Activated T-helper 2 cell treated with anti-CD3 and anti-CD28 coated beads, Interferon-gamma antibody, Interleukin-2, Interleukin-4, amounts not matched to agents 10 μg/mL and 5 μg/mL and 100 μg/mL, durations not matched to agents 14 hours and 24 hours and 36 hours (primary cell): Measurements from ENCODE around the gene SNAPC3. TPM values are rescaled to one million over a fixed set of nuclear protein-coding genes. Genes with fewer than 3 reads are reported as not detected.

Source experiments
- DNase-seq: peaks from one replicate; pipeline ENCODE4 v3.0.0; 2021; ENCODE audit warnings: low spot score
- H3K27ac Mint-ChIP-seq: one replicate; pipeline ENCODE4 v1.8.0; 2021; ENCODE audit warnings: mixed read lengths
- H3K27me3 Mint-ChIP-seq: one replicate; pipeline ENCODE4 v1.8.0; 2021; ENCODE audit warnings: low read depth, mixed read lengths
- H3K36me3 Mint-ChIP-seq: one replicate; pipeline ENCODE4 v1.8.0; 2021; ENCODE audit warnings: low read depth, mixed read lengths
- H3K4me1 Mint-ChIP-seq: one replicate; pipeline ENCODE4 v1.8.0; 2021; ENCODE audit warnings: low read depth, mixed read lengths
- H3K4me3 Mint-ChIP-seq: one replicate; pipeline ENCODE4 v1.8.0; 2021; ENCODE audit warnings: low read depth, mild to moderate bottlenecking, moderate library complexity, mixed read lengths
- H3K9me3 Mint-ChIP-seq: one replicate; pipeline ENCODE4 v1.8.0; 2021; ENCODE audit warnings: mixed read lengths
- intact Hi-C: fragments of 100-400 bp; cut with micrococcal nuclease; formaldehyde crosslinking; loops from one replicate; pipeline ENCODE4 v1.15.1; 2023
- total RNA-seq: library from RNA; stranded (reverse); gene quantifications from 2 replicates; pipeline ENCODE4 v1.2.3, GENCODE V29; 2022

Gene SNAPC3
- total RNA-seq, 1 donor from 2014 or later, result 34.7 TPM

- intact Hi-C loops, result loop anchor here (2.0 to 10.0 kb wide), 5 partner anchors 19 to 211 kb away; no protein-coding TSS in a partner anchor
- H3K27ac Mint-ChIP-seq, result peak overlapping the region; percentile 96
- H3K9me3 Mint-ChIP-seq, result no peaks in the 10 kb centered on the region
- H3K4me1 Mint-ChIP-seq, result peaks cover 50% of the 10 kb centered on the region
- peak; percentile 53 for DNase-seq
- peaks cover 47% of the 10 kb centered on the region for H3K36me3 Mint-ChIP-seq
- no peaks in the 10 kb centered on the region for H3K27me3 Mint-ChIP-seq
- peak overlapping the region; percentile 90 for H3K4me3 Mint-ChIP-seq
Measured at GRCh38 chr9:15509931-15510788, 87.5 kb downstream of the SNAPC3 start.

- Mint-ChIP-seq H3K4me3 (peak within 1 kb of the TSS; percentile 90), H3K27ac (peak within 1 kb of the TSS; percentile 98), H3K36me3 (peaks cover 38% of the 10 kb centered on the region), H3K9me3 (no peaks in the 10 kb centered on the region), H3K27me3 (no peaks in the 10 kb centered on the region), H3K4me1 (peaks cover 46% of the 10 kb centered on the region)
- intact Hi-C loops, result loop anchor here (1.0 to 10.0 kb wide), 7 partner anchors 20 to 212 kb away; partner anchors contain the start of gene SNAPC3
- DNase-seq, result peak; percentile 87
Measured at GRCh38 chr9:15510789-15511575, 88.3 kb downstream of the SNAPC3 start, which contains the start of gene PSIP1. Gene PSIP1 (minus strand): TSS chr9:15510970. CDS start chr9:15510188, 782 bp downstream.

Other genes starting within 250 kb of the SNAPC3 start
- 8.9 and 10.5 TPM in 2 replicates for gene TTC39B, start 115.7 kb upstream of the SNAPC3 start, total RNA-seq
- 112 and 118 TPM in 2 replicates for gene PSIP1, start 88.1 kb downstream of the SNAPC3 start, total RNA-seq
- 1.8 and 2.0 TPM in 2 replicates for gene CCDC171, start 130.2 kb downstream of the SNAPC3 start, total RNA-seq